IMR-90 (cell line): ENCODE results near the gene FRYL. TPM values are rescaled to one million over a fixed set of nuclear protein-coding genes. Genes with fewer than 3 reads are reported as not detected.

Source experiments
- ATAC-seq: fragments of 200-7000 bp; cut with Tn5 transposase; 2 replicates; pipeline ENCODE4 v1.9.1; 2020; ENCODE audit warnings: low read depth, mild to moderate bottlenecking, moderate library complexity
- BruUV-seq: library from RNA; stranded (reverse); fragments of 400-500 nt; replicated peaks from 2 replicates; lab custom pipeline; 2021; lab: Mats Ljungman, UMichigan
- CTCF ChIA-PET: fragments of 300-600 bp; formaldehyde crosslinking; extraction: SDS; loops from one replicate; lab custom pipeline; 2021; ENCODE audit warnings: antibody characterized with exemption; lab: Yijun Ruan, JAX
- POLR2A ChIA-PET: fragments of 300-600 bp; sonication (Branson Sonifier 250); formaldehyde crosslinking; loops from one replicate; lab custom pipeline; 2022; ENCODE audit warnings: antibody characterized with exemption; ENCODE audit not compliant: unreplicated experiment; lab: Charles Lee
- DNase-seq: peaks from one replicate; pipeline ENCODE4 v3.0.0; 2013
- H2AFZ ChIP-seq: replicated peaks from 2 replicates; pipeline ENCODE3; 2013; ENCODE audit warnings: low read length, mild to moderate bottlenecking; ENCODE audit not compliant: poor library complexity
- H2AK5ac ChIP-seq: 2 replicates; pipeline ENCODE4 v1.6.1; 2013; ENCODE audit warnings: low read depth, low read length, inconsistent platforms
- H2AK9ac ChIP-seq: replicated peaks from 2 replicates; pipeline ENCODE3; 2013; ENCODE audit warnings: mild to moderate bottlenecking, low read depth, low read length, moderate library complexity; ENCODE audit not compliant: poor library complexity
- H2BK120ac ChIP-seq: 2 replicates; pipeline ENCODE4 v1.6.1; 2013; ENCODE audit warnings: low read depth, low read length, inconsistent platforms
- H2BK15ac ChIP-seq: 3 replicates; pipeline ENCODE4 v1.6.1; 2013; ENCODE audit warnings: low read depth, low read length, inconsistent platforms
- H2BK20ac ChIP-seq: 2 replicates; pipeline ENCODE4 v1.6.1; 2013; ENCODE audit warnings: low read depth, mild to moderate bottlenecking, inconsistent platforms, low read length, moderate library complexity
- H2BK5ac ChIP-seq: 2 replicates; pipeline ENCODE4 v1.6.1; 2013; ENCODE audit warnings: mild to moderate bottlenecking, low read depth, low read length, inconsistent platforms; ENCODE audit not compliant: poor library complexity, severe bottlenecking
- H3K14ac ChIP-seq: replicated peaks from 2 replicates; pipeline ENCODE4 v1.6.1; 2013; ENCODE audit warnings: low read depth, low read length, inconsistent platforms
- H3K18ac ChIP-seq: 2 replicates; pipeline ENCODE4 v1.6.1; 2013; ENCODE audit warnings: low read depth, low read length, control low read depth
- H3K23ac ChIP-seq: 2 replicates; pipeline ENCODE4 v1.6.1; 2013; ENCODE audit warnings: low read depth, low read length, inconsistent platforms
- H3K27ac ChIP-seq: 2 replicates; pipeline ENCODE4 v1.5.1; 2013; ENCODE audit warnings: mild to moderate bottlenecking, control low read depth, low read length; ENCODE audit not compliant: insufficient read depth
- H3K27me3 ChIP-seq: 2 replicates; pipeline ENCODE4 v1.6.1; 2013; ENCODE audit warnings: low read length; ENCODE audit not compliant: control insufficient read depth, insufficient read depth
- H3K36me3 ChIP-seq: 2 replicates; pipeline ENCODE4 v1.6.1; 2013; ENCODE audit warnings: low read length, mixed read lengths; ENCODE audit not compliant: control insufficient read depth, insufficient read depth
- H3K4ac ChIP-seq: 2 replicates; pipeline ENCODE4 v1.6.1; 2013; ENCODE audit warnings: low read depth, low read length, inconsistent platforms
- H3K4me1 ChIP-seq: 2 replicates; pipeline ENCODE4 v1.6.1; 2013; ENCODE audit warnings: low read length, mixed read lengths; ENCODE audit not compliant: control insufficient read depth, insufficient read depth
- H3K4me2 ChIP-seq: 2 replicates; pipeline ENCODE4 v1.6.1; 2013; ENCODE audit warnings: low read depth, mild to moderate bottlenecking, control low read depth, low read length, moderate library complexity
- H3K4me3 ChIP-seq: 2 replicates; pipeline ENCODE4 v1.5.1; 2013; ENCODE audit warnings: low read depth, mild to moderate bottlenecking, control low read depth, low read length, moderate library complexity; ENCODE audit not compliant: insufficient read depth
- H3K56ac ChIP-seq: 2 replicates; pipeline ENCODE4 v1.6.1; 2013; ENCODE audit warnings: low read length, inconsistent platforms; ENCODE audit not compliant: insufficient read depth; ENCODE audit errors: extremely low read depth
- H3K79me1 ChIP-seq, 2 experiments: 2 replicates each; pipeline ENCODE4 v1.6.1; 2013; ENCODE audit warnings: low read length in 2 of 2, inconsistent platforms in 1 of 2, low read depth in 1 of 2
- H3K9ac ChIP-seq: 2 replicates; pipeline ENCODE4 v1.6.1; 2013; ENCODE audit warnings: low read depth, low read length, control low read depth
- H3K9me1 ChIP-seq: 2 replicates; pipeline ENCODE4 v1.6.1; 2013; ENCODE audit warnings: low read length, inconsistent platforms; ENCODE audit not compliant: insufficient read depth
- H3K9me3 ChIP-seq: 2 replicates; pipeline ENCODE4 v1.6.1; 2013; ENCODE audit warnings: low read length; ENCODE audit not compliant: control insufficient read depth, insufficient read depth
- H4K20me1 ChIP-seq: 2 replicates; pipeline ENCODE4 v1.6.1; 2013; ENCODE audit warnings: low read length, inconsistent platforms; ENCODE audit not compliant: insufficient read depth
- H4K5ac ChIP-seq: 2 replicates; pipeline ENCODE4 v1.6.1; 2013; ENCODE audit warnings: mild to moderate bottlenecking, low read depth, low read length, control low read depth
- H4K8ac ChIP-seq, 2 experiments: 2 replicates each; pipeline ENCODE4 v1.6.1; 2013; ENCODE audit warnings: low read depth in 2 of 2, low read length in 2 of 2, control low read depth in 1 of 2, inconsistent platforms in 1 of 2
- H4K91ac ChIP-seq: 2 replicates; pipeline ENCODE4 v1.6.1; 2013; ENCODE audit warnings: low read depth, low read length, inconsistent platforms; ENCODE audit not compliant: insufficient read depth
- MAZ ChIP-seq: IDR thresholded peaks from 2 replicates; pipeline ENCODE4 v1.6.1; 2012; ENCODE audit warnings: low read depth, mild to moderate bottlenecking, low read length, improper control_type of control experiment, moderate library complexity, borderline replicate concordance
- WGBS, 2 experiments: methylation state at CpG; one replicate each; pipeline versions ENCODE4 v1.1.5 to v1.1.7; 2013; ENCODE audit warnings: missing lambda C conversion rate in 2 of 2; ENCODE audit not compliant: insufficient read length in 1 of 2; ENCODE audit errors: extremely low coverage in 2 of 2; 5-methylcytosine and 5-hydroxymethylcytosine counted together
- dilution Hi-C: fragments of 300-500 bp; cut with HindIII; formaldehyde crosslinking; loops from one replicate; pipeline ENCODE4 v1.14.3; 2018; ENCODE audit warnings: low sequenced_read_pairs; ENCODE audit not compliant: unreplicated experiment
- in situ Hi-C: fragments of 300-500 bp; cut with MboI; formaldehyde crosslinking; loops from 3 replicates; pipeline ENCODE4 v1.14.3; 2019; ENCODE audit warnings: low sequenced_read_pairs, inconsistent platforms, mixed read lengths
- intact Hi-C: fragments of 100-400 bp; cut with micrococcal nuclease; formaldehyde crosslinking; loops from 2 replicates; pipeline ENCODE4 v1.10.0; 2022
- polyA plus RNA-seq, 3 experiments: library from polyadenylated mRNA; depleted of rRNA; stranded (reverse); fragments of >200 nt; gene quantifications; 2 replicates each; pipeline ENCODE4 v1.2.3, GENCODE V29; 2012; ENCODE audit warnings: low replicate concordance in 1 of 3
- total RNA-seq: library from RNA; depleted of rRNA; stranded (reverse); fragments of >200 nt; gene quantifications from 2 replicates; pipeline ENCODE4 v1.2.3, GENCODE V29; 2012

The FRYL gene
- total and polyA plus RNA-seq, 2 of the 4 experiments (the other 2 are of a cell fraction) = 9.9 to 77.4 TPM

GRCh38 chr4:48462363-48462762, 317.7 kb downstream of the FRYL start:
- H2BK20ac ChIP-seq = no peak overlapping the region
- no peak for TF ChIP-seq MAZ
- no peak overlapping the region for H4K91ac ChIP-seq
- no peaks in the 10 kb centered on the region for H3K36me3 ChIP-seq
- no peak overlapping the region for H2BK5ac ChIP-seq
- H3K18ac ChIP-seq = no peak overlapping the region
- H3K4me3 ChIP-seq = no peak overlapping the region
- ChIA-PET CTCF (no interaction called here), POLR2A (no interaction called here)
- ATAC-seq (no peak), DNase-seq (no peak)
- intact Hi-C loops = no loop called here
- no peak overlapping the region for H3K23ac ChIP-seq
- no peak overlapping the region for H2AK9ac ChIP-seq
- H3K27ac ChIP-seq = no peak overlapping the region
- no peaks in the 10 kb centered on the region for H3K9me1 ChIP-seq
- dilution Hi-C loops = no loop called here
- no peak overlapping the region for H4K8ac ChIP-seq
- no peak overlapping the region for H2BK15ac ChIP-seq
- H3K4me2 ChIP-seq = no peak overlapping the region
- H3K79me1 ChIP-seq = no peaks in the 10 kb centered on the region
- H3K4ac ChIP-seq = no peak overlapping the region
- no peak overlapping the region for H3K14ac ChIP-seq
- H2BK120ac ChIP-seq = no peak overlapping the region
- WGBS, 2 experiments = no CpG with 5 or more reads among the region's 5 CpGs
- BruUV-seq = no TSS peak
- H3K4me1 ChIP-seq = no peaks in the 10 kb centered on the region
- peaks cover 13% of the 10 kb centered on the region for H3K27me3 ChIP-seq
- peaks cover 2% of the 10 kb centered on the region; the same call in 1 of the 2 replicates for H3K9me3 ChIP-seq
- no peak overlapping the region for H3K56ac ChIP-seq
- H3K9ac ChIP-seq = no peak overlapping the region
- in situ Hi-C loops = no loop called here
- H4K20me1 ChIP-seq = no peaks in the 10 kb centered on the region
- H2AFZ ChIP-seq = no peak overlapping the region
- no peak overlapping the region for H4K5ac ChIP-seq
- no peak overlapping the region for H2AK5ac ChIP-seq
